HG03025 (cell line): ENCODE data around the gene CDH4.
"Not testable (repeated sequence)": the region's sequence is repeated elsewhere in the genome, so short reads cannot be mapped to it uniquely, and the experiment has no call there.

Experiments used
- ATAC-seq: cut with Tn5 transposase; IDR thresholded peaks from one replicate; pipeline ENCODE4 v1.9.1; 2021; ENCODE audit warnings: mild to moderate bottlenecking, moderate library complexity; ENCODE audit not compliant: unreplicated experiment, low FRiP score

The CDH4 gene

DNA sequence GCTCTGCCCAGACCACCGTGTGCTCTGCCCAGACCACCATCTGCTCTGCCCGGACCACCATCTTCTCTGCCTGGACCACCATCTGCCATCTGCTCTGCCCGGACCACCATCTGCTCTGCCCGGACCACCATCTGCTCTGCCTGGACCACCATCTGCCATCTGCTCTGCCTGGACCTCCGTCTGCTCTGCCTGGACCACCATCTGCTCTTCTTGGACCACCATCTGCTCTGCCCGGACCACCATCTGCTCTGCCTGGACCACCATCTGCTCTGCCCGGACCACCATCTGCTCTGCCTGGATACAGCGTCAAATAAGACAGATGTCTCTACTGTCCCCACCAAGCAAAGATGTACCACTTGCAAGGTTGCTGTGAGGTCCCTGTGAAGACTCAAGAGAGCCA, 154.7 kb downstream of the CDH4 start:
- ATAC-seq = not testable (repeated sequence)

DNA sequence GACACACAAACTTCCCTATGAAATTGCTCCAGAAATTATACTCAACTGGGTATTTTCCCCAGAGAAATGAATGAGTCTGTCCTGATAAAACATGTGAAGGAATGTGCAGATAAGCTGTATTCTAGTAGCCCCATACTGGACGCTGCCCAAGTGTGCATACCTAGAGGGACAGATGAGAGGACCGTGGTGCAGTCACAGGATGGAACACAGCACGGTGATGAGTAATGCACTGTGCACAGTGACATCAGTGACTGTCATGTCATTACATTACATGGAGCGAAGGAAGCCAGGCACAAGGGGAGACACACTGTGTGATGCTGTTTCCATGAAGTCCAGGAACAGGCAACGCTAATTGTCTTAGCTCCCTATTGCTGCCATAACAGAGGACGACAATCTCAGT, 155.5 kb downstream of the CDH4 start:
- no peak for ATAC-seq

DNA sequence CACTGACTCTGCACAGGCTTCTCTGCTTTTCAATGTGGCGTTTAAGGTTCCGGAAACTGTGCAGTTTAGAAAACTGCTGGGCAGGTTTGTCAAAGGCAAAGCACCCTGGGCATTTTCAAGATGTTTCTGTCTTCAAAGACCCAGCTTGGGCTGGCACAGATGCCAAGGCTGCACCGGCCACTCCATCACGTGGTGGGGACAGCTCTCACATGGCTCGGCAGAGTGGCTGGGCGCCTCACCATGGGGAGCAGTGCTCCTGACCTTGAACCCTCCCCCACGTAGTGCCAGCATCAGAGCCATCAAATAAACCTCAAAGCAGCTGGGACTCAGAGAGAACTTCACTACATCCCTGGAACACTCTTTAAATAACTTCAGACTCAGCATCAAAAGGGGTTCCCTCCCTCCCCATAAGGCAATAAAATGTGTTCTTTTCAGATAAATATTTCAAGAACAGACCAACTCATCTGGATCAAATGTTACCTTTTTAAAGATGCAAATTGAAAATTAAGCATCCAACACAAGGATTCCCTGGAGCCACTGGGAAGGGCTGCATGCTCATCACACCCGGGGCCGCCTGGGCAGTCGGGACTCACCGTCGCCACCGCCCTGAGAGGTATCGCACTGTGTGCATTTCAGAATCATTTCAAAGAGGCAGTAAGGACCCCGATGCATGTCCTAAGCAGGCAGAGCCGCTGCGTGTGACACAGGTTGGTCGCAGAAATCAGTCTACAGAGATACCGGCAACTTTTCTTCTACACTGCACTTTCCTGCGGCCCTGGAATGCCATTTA, 157.1 kb downstream of the CDH4 start:
- no peak for ATAC-seq

DNA sequence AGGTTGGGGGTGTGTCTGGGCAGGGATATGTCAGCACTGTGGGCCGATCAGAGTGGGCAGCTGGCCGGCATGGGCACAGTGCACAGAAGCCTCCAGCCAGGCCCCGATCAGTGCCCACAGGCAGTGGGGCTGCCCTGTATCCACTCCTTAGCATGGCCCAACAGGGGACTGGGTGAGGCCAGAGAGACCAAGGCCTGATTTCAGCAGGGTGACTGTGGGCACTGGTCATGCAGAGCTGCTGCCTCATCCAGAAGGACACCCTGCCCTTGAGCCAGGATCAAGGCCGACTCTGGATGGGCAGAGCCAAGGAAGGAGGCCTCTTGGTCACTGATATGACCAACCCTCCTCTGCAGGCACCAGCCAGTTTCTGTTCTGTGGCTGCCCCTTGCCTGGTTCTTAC, 159.7 kb downstream of the CDH4 start:
- no peak for ATAC-seq

DNA sequence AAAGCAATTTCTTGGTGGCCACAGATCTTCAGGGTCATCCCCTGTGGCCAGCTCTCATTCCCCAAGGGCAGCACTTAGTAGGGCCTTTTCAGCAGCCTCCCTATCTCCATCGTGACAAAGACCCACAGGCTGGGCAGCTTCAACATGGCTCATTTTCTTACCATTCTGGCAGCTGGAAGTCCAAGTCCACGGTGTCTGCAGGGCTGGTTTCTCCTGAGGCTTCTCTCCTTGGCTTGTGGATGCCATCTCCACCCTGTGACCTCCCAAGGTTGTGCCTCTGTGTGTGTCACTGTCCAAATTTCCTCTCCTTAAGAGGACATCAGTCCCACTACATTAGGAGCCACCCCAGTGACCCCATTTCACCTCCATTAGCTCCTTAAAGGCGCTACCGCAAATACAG, 161.7 kb downstream of the CDH4 start:
- ATAC-seq = no peak

DNA sequence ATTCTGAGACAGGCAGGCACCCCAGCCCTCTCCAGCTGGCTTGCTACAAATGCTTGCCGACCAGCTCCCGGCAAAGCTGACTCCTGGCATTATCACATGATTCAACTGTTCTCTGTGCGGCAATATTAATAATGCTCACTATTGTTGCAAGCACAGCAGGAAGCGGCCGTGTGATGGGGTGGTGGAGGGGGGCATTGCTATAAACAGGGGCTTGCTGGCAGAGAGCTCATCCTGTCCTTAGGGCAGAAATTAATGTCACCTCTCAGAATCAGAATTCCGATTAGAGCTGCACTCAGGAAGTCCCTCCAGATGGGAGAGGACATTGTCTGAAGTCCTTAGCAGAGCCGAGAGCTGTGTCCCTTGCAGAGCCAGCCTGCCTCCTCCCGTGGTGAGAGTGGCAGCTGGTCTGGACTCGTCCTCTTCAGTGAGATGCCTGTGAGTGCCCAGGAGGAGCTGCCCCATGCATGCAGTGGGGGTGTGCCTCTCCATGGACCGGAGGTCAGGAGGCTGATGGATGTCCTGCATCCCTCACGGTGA, 162.5 kb downstream of the CDH4 start:
- ATAC-seq = no peak

DNA sequence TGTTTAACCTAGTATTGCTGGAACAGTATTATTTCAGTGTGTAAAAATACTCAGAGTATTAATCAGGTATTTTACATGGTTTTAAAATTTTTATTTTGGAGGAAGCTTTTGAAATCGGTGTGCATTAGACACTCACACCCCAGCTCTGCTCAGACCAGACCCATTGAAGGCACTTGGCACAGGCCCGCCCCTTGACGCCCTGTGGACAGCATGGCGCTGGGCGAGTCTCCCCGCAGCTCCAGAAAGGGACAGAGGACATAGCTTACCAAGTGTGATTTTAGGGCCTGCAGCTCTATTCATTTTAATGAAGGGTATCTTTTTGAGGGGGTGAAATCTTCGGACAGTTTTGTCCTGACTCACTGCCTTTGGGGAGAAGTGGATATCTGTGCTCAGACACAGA, 164.5 kb downstream of the CDH4 start:
- no peak for ATAC-seq

DNA sequence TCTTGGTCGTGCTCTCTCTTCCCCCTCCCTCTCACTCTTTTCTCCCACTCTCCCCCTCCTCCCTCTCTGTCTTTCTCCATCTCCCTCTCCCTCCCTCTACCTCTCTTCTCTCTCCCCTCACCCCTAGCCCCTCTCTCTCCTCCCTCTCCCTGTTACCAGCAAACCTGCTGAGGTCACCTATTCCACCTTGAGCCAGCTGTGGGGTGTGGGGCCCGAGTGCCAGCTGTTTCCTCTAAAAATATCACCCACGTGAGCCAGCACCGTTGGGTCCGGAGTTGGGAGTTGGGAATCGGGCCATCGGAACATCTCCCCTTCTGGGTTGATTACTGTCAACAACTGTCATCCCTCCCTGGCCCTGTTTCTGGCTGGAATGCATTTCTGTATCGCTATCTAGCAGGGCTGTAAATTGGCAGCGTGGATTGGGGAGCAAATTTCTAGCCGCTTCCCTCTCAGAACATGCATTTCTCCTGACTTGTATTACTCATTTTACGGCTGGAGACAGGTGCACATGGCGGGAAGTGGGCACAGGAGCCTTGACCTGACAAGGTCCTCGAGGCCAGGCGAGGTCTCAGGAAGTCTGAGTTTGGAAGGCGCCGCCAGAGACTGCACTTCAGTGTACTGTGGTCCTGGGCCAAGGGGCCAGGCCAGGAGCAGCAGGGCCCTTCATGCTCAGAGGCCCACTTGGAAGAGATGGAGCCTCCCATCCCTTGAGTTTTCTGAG, 165.3 kb downstream of the CDH4 start:
- no peak for ATAC-seq

DNA sequence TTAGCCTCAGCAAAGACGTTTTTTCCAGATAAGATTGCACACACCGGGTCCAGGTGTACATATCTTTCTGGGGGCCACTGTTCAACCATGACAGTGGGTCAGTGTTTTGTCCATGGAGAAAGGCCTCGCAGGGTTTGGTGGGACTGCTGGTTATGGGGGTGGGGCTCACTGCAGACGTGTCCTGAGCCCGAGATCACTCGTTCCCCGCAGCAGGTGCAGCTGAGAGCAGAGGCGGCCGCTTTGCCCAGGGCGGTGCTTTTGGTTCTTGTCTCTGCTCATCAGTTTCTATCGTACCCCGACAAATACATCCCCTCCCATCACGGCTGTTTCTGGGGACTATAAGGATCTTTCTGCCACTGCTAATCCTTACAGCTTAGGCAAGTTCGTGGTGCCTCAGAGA, 166.9 kb downstream of the CDH4 start:
- no peak for ATAC-seq

DNA sequence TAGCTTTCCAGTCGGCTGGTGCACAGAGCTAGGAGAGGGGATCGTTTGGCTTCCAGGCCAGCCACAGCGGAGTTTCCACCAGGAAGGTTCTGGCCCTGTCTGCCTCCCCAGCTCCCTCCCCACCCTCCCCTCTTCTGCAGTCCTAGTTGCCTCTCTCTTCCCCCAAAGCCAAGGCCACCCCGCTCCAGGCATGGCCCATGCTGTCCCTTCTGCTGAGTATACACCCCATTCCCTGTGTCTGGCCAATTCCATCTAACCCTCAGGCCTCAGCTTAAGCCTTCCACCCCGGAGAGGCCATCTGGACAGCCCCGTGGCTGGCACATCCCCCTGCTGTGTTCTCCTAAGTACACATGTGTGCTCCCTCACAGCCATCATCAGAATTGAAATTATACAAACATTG, 167.4 kb downstream of the CDH4 start:
- ATAC-seq = no peak

DNA sequence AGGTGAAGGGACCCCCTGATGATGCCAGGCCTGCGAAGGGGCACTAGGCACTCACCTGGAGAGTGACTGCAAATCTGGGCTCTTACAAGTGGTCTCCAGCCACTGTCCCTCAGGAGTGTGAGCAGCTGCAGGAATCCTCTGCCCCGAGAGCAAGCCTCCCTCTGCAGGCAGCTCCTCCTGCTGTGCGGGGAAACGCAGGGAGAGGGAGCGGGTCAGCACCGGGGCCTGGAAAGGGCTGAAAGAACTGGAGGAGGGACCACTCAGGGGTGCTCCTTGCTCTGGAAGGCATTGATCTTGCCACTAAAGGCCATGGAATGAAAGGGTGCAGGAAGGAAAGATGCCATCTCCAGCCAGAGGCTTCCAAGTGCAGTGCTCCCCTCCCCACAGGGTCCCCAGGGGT, 168.0 kb downstream of the CDH4 start:
- ATAC-seq = no peak

DNA sequence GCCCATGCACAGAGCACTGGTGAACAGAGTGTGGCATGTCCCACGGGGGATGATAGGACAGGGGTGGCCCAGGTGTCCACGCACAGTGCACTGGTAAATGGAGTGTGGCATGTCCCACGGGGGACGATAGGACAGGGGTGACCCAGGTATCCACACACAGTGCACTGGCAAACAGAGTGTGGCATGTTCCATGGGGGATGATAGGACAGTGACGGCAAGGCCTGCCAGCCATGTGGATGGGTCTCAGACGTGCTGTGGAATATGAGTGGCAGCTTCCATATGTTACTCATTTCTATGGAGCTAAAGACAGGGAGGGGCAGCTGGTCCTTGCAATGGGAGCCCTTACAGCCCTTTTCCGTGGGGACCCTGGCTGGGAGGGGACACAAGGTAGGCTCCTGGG, 168.7 kb downstream of the CDH4 start:
- no peak for ATAC-seq

DNA sequence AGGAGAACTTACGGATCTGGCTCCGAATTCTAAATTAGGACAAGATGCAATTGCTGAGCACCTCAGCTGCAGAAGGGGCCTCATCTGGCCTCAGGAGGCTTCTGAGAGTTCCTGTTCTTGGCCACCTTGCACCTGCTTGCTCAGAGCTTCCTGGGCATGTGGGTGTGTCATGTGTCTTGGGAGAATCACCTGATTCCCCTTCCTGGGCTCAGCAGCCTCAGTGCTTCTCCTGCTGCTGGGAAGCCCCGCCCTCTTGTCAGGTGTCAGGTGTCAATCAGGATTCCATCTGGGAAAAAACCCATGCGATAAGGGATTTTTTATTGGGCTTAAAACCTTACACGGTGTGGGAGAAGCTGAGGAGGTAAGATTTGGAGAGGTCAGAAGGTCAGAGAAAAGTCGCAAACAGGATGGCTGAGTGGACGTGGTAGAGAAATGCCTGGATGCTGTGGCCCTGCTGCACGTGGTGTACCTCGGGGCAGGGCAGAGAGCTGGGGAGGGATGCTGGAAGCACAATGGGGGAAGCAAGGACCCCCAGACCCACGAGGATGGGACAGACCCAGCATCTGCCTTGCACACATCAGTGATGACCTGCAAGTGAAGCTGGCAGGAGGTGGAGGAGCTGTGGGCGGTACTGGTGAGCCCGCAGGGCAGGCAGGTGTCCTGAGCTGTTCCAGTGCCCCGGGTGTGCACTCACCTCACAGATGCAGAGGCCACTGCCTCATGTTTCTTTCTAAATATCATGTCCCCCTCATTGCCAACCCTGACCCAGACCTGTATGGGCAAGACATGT, 170.8 kb downstream of the CDH4 start:
- ATAC-seq = no peak

DNA sequence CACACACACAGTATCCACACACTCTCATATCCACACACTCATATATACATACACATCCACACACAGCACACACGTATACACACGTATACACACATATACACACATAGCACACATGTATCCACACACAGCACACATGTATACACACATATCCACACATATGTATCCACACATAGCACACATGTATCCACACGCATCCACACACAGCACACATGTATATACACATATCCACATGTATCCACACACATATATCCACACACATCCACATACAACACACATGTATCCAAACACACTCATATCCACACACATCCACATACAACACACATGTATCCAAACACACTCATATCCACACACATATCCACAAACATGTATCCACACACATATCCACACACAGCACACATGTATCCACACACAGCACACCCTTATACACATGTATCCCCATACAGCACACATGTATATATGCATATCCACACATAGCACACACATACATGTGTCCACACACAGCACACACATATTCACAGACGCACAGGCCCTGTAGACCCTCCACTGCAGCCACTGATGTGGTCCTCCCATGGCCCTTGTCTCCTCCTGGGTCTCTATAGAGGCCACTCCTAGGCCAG, 172.1 kb downstream of the CDH4 start:
- ATAC-seq = no peak

DNA sequence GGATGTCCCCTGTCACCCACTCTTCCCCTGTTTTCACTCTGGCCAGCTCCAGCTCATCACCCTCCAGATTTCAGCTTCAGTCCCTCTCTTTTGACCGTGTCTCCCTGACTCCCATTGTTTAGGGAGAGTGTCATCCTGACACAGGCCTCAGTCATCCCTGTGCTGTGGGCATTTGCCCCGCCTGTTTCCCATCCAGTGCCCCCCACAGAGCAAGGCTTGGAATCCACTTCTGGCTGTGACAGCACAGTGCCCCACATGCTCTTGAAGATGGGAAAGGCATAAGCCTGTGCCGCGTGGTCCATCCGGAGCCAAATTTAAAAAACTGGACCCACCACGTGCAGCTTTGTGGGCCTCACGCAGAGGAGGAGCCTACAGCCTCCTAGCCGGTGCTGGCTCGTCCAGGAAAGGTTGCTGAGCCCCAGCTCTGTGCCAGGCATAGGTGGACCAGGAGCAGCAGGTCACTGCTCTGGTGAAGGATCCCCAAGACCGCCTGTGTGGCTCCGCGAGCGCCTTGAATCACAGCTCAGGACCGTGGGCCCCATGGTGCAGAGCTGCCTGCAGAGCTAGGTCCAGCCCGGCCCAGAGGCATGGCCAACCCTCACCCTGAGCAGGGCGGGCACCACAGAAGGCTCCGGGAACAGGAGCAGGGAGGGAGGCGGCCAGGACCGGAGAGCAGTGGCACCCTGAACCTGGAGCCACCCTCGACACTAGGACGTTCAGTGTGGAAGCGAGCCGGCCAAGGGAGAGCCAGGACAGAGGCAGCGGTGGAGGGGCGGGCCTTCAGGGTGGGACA, 172.8 kb downstream of the CDH4 start:
- no peak for ATAC-seq

DNA sequence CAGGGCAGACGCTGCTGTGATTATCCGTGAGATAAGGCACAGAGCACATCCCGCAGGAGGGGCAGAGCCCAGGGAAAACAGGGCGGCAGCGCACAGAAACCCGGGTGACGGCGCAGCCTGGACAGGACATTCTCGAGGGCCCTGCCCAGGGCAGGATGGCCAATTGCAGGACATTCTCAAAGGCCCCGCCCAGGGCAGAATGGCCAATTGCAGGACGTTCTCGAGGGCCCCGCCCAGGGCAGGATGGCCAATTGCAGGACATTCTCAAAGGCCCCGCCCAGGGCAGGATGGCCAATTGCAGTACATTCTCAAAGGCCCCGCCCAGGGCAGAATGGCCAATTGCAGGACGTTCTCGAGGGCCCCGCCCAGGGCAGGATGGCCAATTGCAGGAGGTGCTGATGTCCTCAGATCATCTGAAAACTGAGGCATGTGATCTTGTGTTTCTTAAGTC, 173.5 kb downstream of the CDH4 start:
- ATAC-seq = not testable (repeated sequence)

DNA sequence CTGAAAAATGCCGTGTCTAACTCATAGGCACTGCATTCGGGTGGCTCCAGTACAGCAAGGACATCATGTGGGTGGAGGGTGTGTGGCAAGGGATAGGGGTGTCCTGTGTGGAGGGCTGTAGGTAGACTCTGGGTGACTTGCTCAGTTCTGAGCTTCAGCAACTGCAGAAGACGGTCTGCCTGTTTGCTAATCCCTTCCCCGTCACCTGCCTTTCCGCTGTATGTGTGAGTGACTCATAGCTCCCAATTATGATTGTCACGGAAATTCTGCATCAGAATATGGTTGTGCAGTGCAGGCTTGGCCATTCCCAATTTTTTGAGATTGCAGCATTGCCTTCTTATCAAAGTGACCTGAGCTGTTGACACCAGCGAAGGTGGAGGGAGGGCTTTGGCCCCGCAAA, 174.3 kb downstream of the CDH4 start:
- ATAC-seq = no peak

DNA sequence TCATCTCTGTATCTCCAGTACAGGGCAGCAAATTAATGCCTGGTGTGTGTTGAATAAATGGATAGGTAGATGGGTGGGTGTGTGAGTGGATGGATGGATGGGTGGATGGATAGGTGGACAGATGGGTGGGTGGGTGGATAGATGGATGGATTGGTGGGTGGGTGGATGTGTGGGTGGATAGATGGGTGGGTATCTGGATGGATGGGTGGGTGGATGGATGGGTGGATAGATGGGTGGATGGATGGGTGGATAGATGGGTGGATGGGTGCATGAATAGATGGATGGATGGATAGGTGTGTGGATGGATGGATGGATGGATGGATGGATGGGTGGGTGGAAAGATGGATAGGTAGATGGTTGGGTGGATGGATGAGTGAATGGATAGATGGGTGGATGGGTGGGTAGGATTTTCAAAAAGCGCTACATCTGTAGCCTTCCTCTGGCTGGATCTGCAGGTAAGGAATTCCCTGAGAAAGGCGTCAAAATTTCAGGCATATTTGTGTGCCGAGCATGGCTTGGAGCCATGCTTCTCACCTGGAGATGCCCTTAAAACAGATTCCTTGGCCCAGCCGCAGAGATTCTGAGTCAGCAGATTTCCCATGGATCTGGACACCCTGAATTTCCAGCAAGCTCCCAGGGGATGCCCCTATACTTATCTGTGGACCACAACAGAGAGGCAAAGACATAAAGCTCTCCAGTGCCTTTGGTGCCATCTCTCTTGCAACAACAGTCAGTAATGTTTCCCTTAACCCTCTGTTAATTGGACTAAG, 177.6 kb downstream of the CDH4 start:
- no peak for ATAC-seq

DNA sequence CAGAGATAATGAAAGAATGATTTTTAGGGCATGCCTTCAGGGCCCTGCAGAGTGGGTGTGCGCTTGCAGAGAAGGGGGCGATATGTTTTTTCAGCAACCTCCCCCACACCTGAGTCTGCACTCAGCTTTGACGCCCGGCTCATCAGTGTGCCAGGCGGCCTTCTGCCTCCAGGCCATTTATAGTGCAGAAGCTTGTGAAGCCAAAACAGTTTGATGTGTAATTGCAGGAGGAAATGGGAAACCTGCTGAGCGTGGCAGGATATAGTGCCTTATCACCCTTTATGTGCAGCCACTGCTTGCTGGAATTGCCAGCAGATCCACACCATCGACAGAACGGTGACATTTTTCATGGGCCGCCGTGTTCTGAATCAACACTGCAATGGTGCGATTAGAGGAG, 178.2 kb downstream of the CDH4 start:
- no peak for ATAC-seq
